HTERT RPE-1 (cell line): ENCODE data around the gene GABRB2.
"Not testable (repeated sequence)": the region's sequence is repeated elsewhere in the genome, so short reads cannot be mapped to it uniquely, and the experiment has no call there.

Source experiments
- in situ Hi-C: fragments of 300-500 bp; cut with MboI; formaldehyde crosslinking; loops from 4 replicates; pipeline ENCODE4 v1.14.3; 2020; ENCODE audit warnings: low sequenced_read_pairs

GABRB2 gene

DNA sequence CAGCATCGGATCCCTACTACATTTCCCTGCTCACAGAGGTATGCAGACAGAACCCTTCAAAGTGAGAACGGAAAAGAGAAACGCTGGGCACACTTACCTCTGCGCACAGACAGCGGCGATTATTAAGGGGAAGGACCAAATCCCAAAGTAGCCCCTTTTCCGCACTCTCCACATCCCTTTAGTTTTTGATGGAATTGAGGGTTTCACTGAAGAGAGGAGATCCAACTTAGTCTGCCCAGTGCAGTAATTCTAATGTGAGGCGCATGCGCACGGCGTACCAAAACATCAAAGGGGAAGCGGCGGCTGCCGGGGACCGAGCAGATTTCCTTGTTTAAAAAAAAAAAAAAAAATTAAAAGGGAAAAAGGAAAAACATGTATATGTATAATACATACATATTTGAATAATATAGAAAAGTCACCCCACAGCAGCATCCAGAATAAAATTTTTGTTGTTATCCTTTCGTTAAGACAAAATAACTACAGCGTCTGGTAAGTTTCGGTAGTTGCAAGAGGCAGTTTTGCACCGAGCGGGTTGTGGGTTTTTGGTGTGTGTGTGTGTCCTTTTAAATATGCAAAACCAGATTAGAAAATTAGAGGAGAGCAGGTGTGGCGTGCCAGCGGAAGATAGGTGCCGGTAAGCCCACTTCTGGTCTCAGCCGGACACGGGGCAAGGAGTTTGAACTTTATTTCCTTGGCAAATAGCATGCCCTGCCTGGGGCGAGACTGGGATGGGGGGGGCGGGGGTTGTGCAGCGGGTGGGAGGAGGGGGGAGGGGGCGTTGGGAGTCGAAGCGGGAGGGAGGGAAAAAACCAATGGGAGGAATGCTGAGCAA lies at the start of gene GABRB2:
GABRB2 (minus strand) TSS at position 256 of the 832 bp plus-strand sequence; CDS start at position 174, 82 bp downstream.
- in situ Hi-C loops, result no loop called here

DNA sequence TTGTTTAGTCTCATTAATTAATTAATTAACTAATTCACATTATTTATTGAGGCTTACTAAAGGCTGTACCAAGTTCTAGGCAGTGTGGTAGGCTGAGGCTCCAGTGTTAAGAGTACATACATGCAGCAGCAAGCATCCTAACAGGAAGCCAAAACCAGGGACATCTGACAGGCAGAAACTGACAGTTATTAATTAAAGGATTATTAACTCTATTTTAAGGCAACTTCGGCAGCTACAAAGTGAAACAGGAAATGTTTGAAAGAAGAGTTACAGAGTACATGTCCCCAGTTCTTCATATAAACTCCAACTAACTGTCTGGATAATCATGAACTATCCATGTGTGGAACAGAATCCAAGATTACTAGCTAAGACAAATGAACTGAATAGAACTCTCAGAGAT lies 39.3 kb upstream of the GABRB2 start:
- in situ Hi-C loops, result no loop called here

DNA sequence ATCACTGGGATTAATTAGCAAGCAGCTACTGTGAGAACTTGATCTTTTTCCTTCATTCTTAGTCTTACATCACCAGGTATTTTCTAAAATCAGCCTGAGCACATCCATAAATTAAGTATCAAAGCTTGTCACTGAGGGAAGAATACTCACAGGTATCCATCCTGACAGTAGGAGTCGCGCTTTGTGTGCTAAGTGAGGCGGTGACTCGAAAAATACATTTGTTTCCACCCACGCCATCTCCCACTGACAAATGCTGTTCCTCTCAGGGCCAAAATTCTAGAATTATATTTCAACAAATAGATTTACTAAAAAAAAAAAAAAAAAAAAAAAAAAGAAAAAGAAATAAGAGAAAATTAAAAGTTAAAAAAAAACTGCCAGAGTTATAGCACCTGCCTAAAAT lies 34.1 kb upstream of the GABRB2 start:
- in situ Hi-C loops, result no loop called here

DNA sequence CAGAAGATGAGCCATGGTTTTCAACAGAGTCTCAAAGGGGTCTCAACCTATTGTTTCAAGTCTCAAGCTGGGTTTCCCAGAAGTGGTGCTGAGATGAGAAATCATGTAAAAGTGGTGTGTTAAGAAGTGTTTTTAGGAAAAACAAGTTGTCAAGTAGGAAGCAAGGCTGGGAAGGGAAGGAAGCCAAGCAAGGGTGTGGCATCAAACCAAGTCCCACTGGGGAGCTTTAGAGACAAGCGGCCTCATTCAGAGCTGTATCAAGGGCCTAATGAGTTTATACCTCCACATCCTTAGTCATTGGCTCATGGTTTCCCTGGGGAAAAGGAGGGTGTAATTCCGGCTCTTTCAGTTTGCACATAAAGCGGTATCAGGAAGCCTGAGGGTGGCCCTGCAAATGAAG lies 26.4 kb upstream of the GABRB2 start:
- in situ Hi-C loops, result no loop called here

DNA sequence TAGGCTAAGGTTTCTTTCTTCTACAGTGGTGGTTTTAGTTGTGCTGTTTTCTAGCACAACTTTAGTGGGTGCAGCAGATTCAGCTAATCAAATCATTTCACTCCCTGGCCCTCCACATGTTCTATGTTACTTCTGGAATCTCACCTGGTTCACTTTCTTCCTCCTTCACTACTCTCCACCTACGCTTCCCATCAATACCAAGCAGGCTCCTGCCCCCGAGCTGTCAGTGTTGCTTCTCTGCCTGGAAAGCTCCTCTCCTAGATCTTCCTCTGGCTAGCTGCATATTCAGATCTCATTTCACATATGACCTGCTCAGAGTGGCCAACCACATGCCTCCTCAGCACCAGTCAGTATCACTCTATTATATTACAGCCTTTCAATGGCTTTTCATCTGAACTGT lies 19.6 kb upstream of the GABRB2 start:
- in situ Hi-C loops, result no loop called here

DNA sequence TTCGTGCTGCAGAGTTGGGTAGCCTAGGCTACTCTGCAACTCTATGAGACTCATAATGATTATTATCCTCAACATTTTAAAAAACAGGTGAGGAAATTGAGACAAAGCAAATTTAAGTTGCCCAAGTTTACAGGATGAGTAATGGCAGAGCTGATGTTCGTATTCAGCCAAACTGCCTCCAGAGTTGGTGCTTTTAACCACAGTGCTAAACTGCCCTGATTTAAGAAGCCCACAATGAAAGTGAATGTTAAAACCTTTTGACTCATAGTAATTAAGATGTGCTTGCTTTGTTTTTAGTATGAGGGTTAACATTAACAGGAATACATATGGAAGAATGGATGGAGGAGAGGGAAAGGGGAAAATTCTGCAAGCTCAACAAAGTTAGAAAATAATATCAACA lies 15.9 kb upstream of the GABRB2 start:
- in situ Hi-C loops, result no loop called here

DNA sequence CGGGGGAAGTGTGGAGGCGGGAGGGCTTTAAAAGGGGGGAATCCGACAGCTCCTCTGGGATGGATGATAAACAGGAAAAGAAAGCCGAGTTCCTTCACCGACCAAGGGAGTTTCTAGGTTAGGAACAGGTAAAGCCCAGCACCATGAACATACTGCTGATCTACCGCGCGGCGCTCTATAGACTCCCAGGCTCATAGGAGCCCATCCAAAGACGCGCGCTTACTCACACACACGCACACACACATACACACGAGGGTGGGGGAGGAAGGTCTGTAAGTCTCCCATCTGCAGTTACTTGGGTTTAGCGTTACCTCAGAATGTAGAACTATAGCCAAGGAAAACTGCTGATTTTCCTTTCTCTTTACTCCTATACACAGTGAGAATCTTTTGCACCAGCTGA lies 2.6 kb upstream of the GABRB2 start:
- in situ Hi-C loops, result no loop called here

DNA sequence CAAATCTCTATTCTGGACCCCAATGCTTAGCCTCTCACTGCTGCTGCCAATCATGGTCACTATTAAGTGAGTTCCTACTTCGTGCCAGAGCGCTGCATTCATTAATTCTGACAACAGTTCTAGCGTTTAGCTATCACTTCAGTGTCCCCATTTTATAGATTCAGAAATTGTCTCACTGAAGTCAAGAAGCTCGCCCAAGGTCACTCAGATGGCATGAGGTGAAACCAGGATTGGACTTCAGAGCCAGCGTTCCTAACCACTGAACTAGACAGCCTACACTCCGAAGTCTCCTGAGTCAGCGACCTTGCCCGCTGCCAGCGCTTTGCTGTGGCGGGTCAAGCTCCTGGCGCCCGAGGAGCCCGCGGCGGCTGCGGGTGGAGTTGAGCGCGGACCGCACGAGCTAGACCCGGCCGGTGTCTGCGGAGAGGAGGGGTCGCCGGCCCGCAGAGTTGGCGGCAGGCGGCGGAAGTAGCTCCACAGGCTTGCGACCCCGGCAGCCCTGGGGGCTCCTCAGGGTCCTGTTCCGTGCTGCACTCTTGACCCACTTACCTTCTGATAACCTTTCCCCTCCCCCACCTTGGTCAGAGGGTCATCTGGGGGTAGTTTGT lies 2.1 kb upstream of the GABRB2 start:
- in situ Hi-C loops, result no loop called here

DNA sequence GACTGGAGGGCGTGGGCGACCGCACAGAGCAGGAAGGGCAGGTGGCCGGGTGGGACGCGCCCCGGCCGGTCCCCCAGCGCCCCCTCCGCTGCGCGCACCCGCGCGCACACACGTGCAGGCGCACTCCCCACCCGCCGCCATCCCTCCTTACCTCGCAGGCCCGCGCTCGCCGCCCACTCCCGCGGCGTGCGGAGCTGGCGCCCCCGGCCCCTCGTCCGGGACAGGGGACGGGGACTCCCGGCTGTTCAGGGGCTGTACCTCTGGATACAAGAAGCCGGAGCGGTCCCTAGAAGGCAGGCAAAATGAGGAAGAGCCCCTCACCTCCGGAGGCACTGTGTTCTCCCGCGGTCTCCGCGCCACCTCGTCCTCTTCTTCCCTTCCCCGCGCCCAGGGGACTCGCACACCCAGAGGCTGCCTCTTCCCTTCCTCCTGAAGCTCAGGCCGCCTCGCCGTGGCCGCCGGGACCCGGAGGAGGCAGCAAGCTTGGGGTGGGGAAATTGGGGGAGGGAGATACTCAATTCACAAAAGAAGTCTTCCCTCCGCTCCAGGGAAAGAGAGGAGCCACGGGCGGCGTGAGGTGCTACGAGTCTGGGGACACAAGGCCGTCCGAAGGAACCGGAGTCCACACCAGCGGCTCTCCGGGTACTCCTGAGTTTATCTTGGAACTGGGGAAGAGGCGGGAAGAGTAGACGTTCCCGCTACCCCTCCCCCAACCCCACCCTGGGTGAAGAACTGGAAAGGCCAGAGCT lies 1.4 kb upstream of the GABRB2 start:
- in situ Hi-C loops, result no loop called here

DNA sequence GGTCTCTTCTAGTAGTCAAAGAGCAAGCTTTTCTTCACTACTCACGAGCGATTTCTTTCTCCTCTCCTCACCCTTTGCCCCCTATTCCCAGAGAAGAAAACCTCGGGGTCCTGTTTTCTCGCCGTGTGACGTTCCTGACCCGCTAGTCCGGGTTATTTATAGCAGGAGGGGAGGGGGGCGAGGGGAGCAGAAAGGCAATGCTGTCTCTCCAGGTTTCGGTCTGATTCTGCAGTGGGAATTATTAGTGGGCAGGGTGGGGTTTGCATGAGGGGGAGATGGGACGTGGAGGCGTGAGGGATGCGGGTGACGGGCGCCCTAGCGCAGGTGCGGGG lies 847 bp upstream of the GABRB2 start:
- in situ Hi-C loops, result no loop called here

DNA sequence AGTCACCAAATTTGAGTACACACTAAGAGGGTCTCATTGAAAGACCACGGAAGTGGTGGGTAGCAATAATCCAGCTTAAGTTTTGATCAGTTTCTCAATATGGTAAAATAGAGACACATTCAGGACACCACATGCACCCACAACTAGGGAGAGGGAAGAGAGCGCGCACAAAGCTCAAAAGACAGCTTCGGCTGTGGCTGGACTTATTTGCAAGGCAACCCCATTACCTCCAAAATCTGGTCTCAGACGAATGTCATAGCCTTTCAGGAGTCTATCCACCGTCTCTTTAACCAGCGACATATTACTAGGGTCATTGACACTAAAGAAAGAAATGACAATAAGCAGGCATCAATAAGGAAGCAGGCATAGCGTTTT lies 443 bp downstream of the GABRB2 start:
- in situ Hi-C loops, result no loop called here

DNA sequence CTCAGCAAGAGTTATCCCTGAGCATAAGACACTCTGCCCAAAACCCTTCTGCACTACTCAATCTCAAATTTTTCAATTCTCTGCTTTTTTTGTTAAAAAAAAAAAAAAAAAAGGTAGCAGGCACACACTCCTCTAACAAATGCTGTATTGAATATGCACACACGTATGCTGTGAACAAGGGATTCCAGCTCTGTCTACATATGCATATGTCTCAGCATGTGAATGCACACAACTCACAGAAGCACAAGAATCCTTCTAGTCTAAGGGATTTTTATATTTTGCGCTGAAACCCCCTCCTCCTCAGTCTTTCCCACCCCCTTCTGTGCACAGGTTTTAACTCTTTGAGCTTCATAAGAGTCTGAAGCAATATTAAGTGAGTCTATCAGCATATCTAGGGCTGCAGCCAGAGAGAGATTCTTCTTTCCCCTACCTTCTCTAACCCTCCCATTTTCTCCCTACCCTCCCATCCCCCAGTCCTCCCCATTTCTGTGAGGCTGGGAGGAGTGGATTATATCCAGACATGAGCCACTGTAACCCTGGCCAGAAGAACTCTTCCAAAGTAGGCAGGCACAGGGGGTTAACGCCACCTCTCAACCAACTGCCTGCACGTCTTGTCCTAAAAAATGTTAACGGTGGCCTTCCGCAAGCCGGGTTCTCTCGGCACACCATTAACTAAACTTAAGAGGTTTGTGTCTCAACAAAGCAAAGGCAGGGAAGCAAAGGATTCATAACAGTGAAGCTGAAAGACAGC lies 1.0 kb downstream of the GABRB2 start:
- in situ Hi-C loops, result no loop called here

DNA sequence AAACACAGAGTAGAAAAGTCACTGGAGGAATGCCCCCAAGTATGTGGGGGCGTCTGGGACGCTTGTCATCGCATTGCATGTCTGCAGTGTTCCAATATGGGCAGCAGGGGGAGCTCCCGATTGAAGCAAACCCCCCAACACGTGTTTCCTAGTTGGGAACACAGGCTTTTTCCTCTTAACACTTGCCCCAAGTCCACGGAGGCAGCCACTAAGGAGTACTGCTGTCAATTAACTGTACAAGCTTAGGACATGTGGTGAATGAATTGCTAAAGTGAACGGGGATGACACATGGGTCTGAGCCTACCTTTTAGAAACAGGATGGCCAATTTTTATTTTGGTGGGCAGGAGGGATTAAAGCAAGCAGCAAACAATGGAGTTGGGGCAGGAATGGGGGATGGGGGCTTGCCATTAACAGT lies 2.2 kb downstream of the GABRB2 start:
- in situ Hi-C loops, result no loop called here

DNA sequence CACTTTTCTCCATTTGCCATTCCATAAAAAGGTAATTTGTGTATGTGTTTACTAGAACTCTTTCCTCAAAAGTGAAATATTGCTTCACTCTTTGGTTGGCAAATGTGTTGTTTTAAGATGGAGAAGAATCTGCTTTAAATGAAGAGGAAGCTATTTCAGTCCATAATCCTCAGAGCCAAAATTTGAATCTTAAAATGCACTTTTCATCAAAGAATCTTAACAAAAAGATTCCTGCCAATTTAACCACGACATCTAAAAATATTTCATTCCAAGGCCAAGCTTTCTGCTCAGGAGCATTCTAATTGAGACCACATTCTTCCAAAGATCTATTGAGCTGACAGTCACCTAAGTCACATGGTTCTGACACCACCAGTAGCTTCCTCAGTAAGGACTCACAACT lies 7.5 kb downstream of the GABRB2 start:
- in situ Hi-C loops, result no loop called here

DNA sequence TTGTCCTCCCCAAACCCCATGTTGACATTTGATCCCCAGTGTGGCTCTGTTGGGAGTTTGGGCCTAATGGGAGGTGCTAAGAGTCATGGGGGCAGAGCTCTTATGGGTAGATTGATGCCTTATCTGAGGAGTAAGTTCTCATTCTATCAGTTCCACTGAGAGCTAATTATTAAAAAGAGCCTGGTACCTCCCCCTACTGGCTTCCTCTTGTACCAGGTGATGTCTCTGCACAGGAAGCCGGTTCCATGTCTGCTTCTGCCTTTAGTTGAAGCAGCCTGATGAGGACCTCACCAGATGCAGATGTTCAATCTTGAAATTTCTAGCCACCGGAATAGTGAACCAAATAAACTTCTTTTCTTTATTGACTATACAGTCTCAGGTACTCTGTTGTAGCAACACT lies 10.8 kb downstream of the GABRB2 start:
- in situ Hi-C loops, result no loop called here

DNA sequence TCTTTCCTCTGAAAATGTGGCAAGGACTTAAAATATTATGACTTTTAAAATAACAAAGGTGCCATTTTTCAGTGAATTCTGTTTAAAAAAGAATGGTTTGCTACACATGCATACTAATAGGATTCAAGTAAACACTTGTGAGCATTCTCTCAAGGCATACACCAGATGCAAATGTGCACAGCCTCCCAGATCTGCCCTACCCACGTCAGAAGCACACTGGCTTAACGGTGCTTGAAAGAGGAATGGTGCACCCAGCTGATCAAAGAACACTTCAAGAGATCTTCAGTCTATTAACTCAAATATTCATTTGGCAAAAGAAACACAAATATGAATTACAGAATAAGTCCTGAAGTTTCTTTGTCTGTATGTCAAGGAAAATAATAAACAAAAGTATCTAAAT lies 15.8 kb downstream of the GABRB2 start:
- in situ Hi-C loops, result no loop called here

DNA sequence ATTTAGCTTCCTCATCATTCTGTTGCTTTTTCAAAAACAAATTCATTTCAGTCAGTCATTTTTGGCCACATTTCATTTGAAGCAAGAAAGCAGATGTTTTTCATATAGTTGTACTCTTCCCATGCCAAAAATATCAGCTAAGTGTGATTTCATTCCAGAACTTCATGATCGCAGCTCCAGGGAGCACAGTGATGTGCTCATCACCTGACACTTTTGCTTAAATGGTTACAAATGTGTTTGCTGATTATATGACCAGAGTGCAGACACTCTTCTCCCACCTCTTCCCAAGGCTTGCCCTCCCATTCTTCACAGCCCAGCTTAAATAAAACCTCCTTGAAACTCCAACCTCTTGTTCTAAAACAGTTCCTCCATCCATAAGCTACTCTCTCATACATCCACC lies 32.6 kb downstream of the GABRB2 start:
- in situ Hi-C loops, result no loop called here

DNA sequence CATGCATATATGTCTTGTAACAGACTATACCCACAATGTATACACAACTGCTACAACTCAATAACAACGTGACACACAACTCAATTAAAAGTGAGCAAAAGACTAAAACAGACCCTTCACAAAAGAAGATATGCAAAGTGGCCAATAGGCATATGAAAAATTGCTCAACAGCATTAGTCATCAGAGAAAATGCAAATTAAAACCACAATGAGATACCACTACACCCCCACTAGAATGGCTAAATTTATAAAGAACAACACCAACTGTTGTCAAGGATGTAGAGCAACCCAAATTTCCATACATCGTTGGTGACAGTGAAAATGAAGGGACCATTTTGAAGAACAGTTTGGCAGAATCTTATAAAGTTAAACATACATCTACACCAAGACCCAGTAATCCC lies 38.9 kb downstream of the GABRB2 start:
- in situ Hi-C loops, result no loop called here

DNA sequence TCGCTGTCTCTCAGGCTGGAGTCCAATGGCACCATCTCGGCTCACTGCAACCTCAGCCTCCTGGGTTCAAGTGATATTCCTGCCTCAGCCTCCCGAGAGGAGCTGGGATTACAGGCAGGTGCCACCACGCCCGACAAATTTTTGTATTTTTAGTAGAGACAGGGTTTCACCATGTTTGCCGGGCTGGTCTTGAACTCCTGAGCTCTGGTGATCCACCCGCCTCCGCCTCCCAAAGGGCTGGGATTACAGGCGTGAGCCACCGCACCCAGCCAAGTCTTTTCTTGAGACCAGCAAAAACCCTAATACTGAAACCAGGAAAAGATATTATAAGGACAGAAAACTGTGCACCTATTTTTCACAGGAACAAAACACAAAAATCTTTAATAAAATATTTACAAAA lies 41.4 kb downstream of the GABRB2 start:
- in situ Hi-C loops, result not testable (repeated sequence)

DNA sequence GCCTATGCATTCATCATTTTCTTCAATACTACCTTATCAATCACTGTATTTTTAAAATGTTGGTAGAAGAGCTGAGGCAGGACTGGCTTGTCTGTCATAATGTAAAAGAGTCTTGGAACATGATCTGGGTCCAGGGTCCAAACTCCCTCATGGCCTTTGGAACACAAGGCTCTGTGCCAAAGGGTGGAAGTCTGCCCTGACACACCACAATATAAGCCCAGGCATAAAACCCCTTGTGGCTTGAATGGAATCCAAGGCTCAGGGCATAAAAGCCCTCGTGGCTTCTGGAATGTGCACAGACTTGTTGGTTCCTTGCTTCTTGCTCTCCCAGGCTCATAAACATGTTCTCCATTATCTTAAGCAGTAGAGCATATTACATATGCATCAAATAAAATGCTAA lies 48.0 kb downstream of the GABRB2 start:
- in situ Hi-C loops, result no loop called here

DNA sequence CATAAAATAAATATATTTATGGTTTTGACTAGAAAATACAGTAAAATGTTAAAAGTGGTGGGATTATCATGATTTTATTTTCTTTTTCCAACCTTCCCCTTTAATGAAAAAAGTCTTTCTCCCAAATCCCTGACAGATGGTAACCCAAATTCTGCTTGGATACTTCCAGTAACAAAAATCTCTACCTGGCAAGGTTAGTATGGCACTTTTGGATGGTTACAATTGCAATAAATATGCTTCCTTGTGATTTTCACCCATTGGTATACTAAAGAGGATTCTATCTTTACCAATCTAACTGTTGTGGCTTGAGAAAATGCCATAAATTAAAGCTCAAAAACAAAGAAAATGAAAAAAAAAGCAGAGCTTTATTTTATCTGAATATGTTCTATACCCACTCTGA lies 62.8 kb downstream of the GABRB2 start:
- in situ Hi-C loops, result no loop called here
